ENCODE data around the gene RASSF1. TPM values are rescaled to one million over a fixed set of nuclear protein-coding genes. Genes with fewer than 3 reads are reported as not detected.

The RASSF1 gene
- total RNA-seq, 2 experiments from 2014 or later = 33.0 to 36.0 TPM

- Histone ChIP-seq H3K4me1 (ENCODE audit: insufficient read depth, low read length, poor library complexity, severe bottlenecking) (peaks cover 6% of the 10 kb centered on the region), H3K9me2 (ENCODE audit: insufficient read depth, low read length) (no peaks in the 10 kb centered on the region), H3K36me3 (ENCODE audit: insufficient read depth, low read length) (peaks cover 52% of the 10 kb centered on the region), H3K9me3 (ENCODE audit: low read length) (no peaks in the 10 kb centered on the region), H2AFZ (ENCODE audit: low read length) (no peak overlapping the region), H4K20me1 (ENCODE audit: insufficient read depth, low read length) (no peaks in the 10 kb centered on the region), H3K4me2 (ENCODE audit: low read length) (no peak overlapping the region), H3K27ac (ENCODE audit: low read depth, low read length, poor library complexity, severe bottlenecking) (no peak overlapping the region), H3K79me2 (ENCODE audit: insufficient read depth, low read depth, low read length) (peaks cover 20% of the 10 kb centered on the region), H3K4me3 (ENCODE audit: low read depth, low read length, poor library complexity, severe bottlenecking) (no peak overlapping the region)
- ChIA-PET POLR2A (no interaction called here), CTCF (ENCODE audit: unreplicated experiment) (no interaction called here)
- intact Hi-C loops (cut with micrococcal nuclease; ENCODE audit: unreplicated experiment) = no loop called here
- TF ChIP-seq EZH2phosphoT487 (IDR thresholded peaks at IDR 0.05; ENCODE audit: borderline replicate concordance, low read depth, low read length) = no peak
- TF ChIP-seq CTCF (conservative IDR thresholded peaks at IDR 0.05; ENCODE audit: low read length) = no peak
- no TSS peak for BruUV-seq (replicated peaks)
- DNase-seq (ENCODE audit: low spot score) = no peak
Measured at GRCh38 chr3:50289130-50289529, 51.5 kb downstream of the RASSF1 start.

- POLR2A ChIA-PET = no interaction called here
- CTCF ChIA-PET (ENCODE audit: unreplicated experiment) = no interaction called here
- H3K79me2 ChIP-seq (ENCODE audit: insufficient read depth, low read depth, low read length) = peaks cover 20% of the 10 kb centered on the region
- H3K4me3 ChIP-seq (ENCODE audit: low read depth, low read length, poor library complexity, severe bottlenecking) = no peak overlapping the region
- H3K27ac ChIP-seq (ENCODE audit: low read depth, low read length, poor library complexity, severe bottlenecking) = no peak overlapping the region
- no peaks in the 10 kb centered on the region for H4K20me1 ChIP-seq (ENCODE audit: insufficient read depth, low read length)
- BruUV-seq (replicated peaks) = no TSS peak
- peaks cover 6% of the 10 kb centered on the region for H3K4me1 ChIP-seq (ENCODE audit: insufficient read depth, low read length, poor library complexity, severe bottlenecking)
- no peak for DNase-seq (ENCODE audit: low spot score)
- TF ChIP-seq EZH2phosphoT487 (IDR thresholded peaks at IDR 0.05; ENCODE audit: borderline replicate concordance, low read depth, low read length) (no peak), CTCF (conservative IDR thresholded peaks at IDR 0.05; ENCODE audit: low read length) (no peak)
- intact Hi-C loops (cut with micrococcal nuclease; ENCODE audit: unreplicated experiment) = no loop called here
- no peaks in the 10 kb centered on the region for H3K9me2 ChIP-seq (ENCODE audit: insufficient read depth, low read length)
- H3K36me3 ChIP-seq (ENCODE audit: insufficient read depth, low read length) = peaks cover 52% of the 10 kb centered on the region
- no peak overlapping the region for H3K4me2 ChIP-seq (ENCODE audit: low read length)
- no peak overlapping the region for H2AFZ ChIP-seq (ENCODE audit: low read length)
- no peaks in the 10 kb centered on the region for H3K9me3 ChIP-seq (ENCODE audit: low read length)
Measured at GRCh38 chr3:50288387-50289007, 52.1 kb downstream of the RASSF1 start.

GRCh38 chr3:50287262-50287661, 53.4 kb downstream of the RASSF1 start:
- Histone ChIP-seq H3K9me3 (ENCODE audit: low read length) (no peaks in the 10 kb centered on the region), H3K9me2 (ENCODE audit: insufficient read depth, low read length) (no peaks in the 10 kb centered on the region), H3K4me2 (ENCODE audit: low read length) (no peak overlapping the region), H3K79me2 (ENCODE audit: insufficient read depth, low read depth, low read length) (peaks cover 20% of the 10 kb centered on the region), H3K4me3 (ENCODE audit: low read depth, low read length, poor library complexity, severe bottlenecking) (no peak overlapping the region), H3K4me1 (ENCODE audit: insufficient read depth, low read length, poor library complexity, severe bottlenecking) (no peaks in the 10 kb centered on the region), H2AFZ (ENCODE audit: low read length) (no peak overlapping the region), H3K36me3 (ENCODE audit: insufficient read depth, low read length) (peaks cover 52% of the 10 kb centered on the region), H3K27ac (ENCODE audit: low read depth, low read length, poor library complexity, severe bottlenecking) (no peak overlapping the region), H4K20me1 (ENCODE audit: insufficient read depth, low read length) (no peaks in the 10 kb centered on the region)
- BruUV-seq (replicated peaks) = no TSS peak
- ChIA-PET POLR2A (no interaction called here), CTCF (ENCODE audit: unreplicated experiment) (no interaction called here)
- intact Hi-C loops (cut with micrococcal nuclease; ENCODE audit: unreplicated experiment) = no loop called here
- DNase-seq (ENCODE audit: low spot score) = no peak
- TF ChIP-seq CTCF (conservative IDR thresholded peaks at IDR 0.05; ENCODE audit: low read length) (no peak), EZH2phosphoT487 (IDR thresholded peaks at IDR 0.05; ENCODE audit: borderline replicate concordance, low read depth, low read length) (no peak)
